ENCODE measurements around the gene CFAP141.

DNA sequence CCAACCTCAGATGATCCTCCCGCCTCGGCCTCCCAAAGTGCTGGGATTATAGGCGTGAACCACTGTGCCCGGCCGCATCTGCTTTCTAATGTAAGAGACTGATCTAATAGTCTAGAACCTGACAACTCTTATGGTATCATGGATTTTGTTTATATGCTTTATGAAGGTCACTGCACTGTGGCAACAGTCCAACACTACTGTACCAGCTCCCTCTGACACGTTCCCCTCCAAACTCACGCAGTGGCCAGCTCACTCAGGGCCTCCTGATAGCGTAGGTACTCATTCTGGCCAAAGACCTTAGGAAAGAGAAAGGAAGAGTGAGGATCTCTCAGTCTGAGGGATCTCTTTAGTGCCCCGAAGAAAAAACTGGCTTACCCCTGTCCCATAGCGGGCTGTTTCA is 6.0 kb upstream of the CFAP141 start:
- TF ChIP-seq ISL1 (CRISPR knock-in tag; IDR thresholded peaks at IDR 0.05) (no peak), SNAI2 (CRISPR knock-in tag; IDR thresholded peaks at IDR 0.05) (no peak), ZNF565 (CRISPR knock-in tag; conservative IDR thresholded peaks at IDR 0.05; ENCODE audit: low read depth) (no peak), TSHZ2 (CRISPR knock-in tag; IDR thresholded peaks at IDR 0.05) (no peak), ZFP3 (CRISPR knock-in tag; IDR thresholded peaks at IDR 0.05) (no peak), ZNF8 (CRISPR knock-in tag; IDR thresholded peaks at IDR 0.05) (no peak), ZFP30 (CRISPR knock-in tag; IDR thresholded peaks at IDR 0.05) (no peak)
- TF ChIP-seq, protein P1, sequence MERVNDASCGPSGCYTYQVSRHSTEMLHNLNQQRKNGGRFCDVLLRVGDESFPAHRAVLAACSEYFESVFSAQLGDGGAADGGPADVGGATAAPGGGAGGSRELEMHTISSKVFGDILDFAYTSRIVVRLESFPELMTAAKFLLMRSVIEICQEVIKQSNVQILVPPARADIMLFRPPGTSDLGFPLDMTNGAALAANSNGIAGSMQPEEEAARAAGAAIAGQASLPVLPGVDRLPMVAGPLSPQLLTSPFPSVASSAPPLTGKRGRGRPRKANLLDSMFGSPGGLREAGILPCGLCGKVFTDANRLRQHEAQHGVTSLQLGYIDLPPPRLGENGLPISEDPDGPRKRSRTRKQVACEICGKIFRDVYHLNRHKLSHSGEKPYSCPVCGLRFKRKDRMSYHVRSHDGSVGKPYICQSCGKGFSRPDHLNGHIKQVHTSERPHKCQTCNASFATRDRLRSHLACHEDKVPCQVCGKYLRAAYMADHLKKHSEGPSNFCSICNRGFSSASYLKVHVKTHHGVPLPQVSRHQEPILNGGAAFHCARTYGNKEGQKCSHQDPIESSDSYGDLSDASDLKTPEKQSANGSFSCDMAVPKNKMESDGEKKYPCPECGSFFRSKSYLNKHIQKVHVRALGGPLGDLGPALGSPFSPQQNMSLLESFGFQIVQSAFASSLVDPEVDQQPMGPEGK (CRISPR knock-in tag; IDR thresholded peaks at IDR 0.05; ENCODE audit: borderline replicate concordance): no peak
- TF ChIP-seq, protein P2, sequence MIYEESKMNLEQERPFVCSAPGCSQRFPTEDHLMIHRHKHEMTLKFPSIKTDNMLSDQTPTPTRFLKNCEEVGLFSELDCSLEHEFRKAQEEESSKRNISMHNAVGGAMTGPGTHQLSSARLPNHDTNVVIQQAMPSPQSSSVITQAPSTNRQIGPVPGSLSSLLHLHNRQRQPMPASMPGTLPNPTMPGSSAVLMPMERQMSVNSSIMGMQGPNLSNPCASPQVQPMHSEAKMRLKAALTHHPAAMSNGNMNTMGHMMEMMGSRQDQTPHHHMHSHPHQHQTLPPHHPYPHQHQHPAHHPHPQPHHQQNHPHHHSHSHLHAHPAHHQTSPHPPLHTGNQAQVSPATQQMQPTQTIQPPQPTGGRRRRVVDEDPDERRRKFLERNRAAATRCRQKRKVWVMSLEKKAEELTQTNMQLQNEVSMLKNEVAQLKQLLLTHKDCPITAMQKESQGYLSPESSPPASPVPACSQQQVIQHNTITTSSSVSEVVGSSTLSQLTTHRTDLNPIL (CRISPR knock-in tag; IDR thresholded peaks at IDR 0.05; ENCODE audit: low read depth): no peak
